ENCODE results near the gene HBA1. TPM values are rescaled to one million over a fixed set of nuclear protein-coding genes. Genes with fewer than 3 reads are reported as not detected.
A peak's percentile ranks its signal among the peaks of the same experiment; 100 is the strongest.
"Not testable (repeated sequence)": the region's sequence is repeated elsewhere in the genome, so short reads cannot be mapped to it uniquely, and the experiment has no call there.

HBA1 gene
- total RNA-seq, 1 donor from 2014 or later = not detected

DNA sequence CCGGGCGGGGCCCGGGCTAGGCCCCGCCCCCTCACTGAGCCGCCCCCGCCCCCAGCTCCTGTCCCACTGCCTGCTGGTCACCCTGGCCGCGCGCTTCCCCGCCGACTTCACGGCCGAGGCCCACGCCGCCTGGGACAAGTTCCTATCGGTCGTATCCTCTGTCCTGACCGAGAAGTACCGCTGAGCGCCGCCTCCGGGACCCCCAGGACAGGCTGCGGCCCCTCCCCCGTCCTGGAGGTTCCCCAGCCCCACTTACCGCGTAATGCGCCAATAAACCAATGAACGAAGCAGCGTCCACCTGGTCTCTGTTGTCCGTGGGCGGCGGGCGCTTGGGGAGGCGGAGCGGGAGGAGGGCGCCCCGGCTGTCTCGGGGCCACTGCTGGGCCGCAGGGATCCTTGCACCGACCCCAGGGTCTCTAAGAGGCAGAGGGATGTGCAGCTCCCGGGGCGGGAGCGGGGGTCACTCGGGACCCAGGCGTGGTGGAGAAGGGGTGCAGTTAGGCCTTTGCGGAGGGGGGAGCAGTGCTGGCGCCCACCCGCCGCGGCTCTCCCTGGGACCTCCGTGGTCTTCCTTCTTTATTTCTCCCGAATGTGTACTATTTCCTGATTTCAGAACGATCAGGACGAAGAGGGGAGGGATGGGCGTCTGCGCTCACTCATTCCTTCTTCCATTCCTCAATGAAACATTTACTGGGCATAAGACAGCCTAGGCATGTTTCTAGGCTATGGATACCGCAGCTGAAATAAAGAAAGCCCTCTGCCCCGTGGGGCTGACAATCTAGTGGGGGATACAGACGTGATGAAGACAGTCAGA, 22.1 kb upstream of the HBA1 start:
- peak overlapping the region; percentile 9 for H3K27ac Mint-ChIP-seq
- TF ChIP-seq, protein P1, sequence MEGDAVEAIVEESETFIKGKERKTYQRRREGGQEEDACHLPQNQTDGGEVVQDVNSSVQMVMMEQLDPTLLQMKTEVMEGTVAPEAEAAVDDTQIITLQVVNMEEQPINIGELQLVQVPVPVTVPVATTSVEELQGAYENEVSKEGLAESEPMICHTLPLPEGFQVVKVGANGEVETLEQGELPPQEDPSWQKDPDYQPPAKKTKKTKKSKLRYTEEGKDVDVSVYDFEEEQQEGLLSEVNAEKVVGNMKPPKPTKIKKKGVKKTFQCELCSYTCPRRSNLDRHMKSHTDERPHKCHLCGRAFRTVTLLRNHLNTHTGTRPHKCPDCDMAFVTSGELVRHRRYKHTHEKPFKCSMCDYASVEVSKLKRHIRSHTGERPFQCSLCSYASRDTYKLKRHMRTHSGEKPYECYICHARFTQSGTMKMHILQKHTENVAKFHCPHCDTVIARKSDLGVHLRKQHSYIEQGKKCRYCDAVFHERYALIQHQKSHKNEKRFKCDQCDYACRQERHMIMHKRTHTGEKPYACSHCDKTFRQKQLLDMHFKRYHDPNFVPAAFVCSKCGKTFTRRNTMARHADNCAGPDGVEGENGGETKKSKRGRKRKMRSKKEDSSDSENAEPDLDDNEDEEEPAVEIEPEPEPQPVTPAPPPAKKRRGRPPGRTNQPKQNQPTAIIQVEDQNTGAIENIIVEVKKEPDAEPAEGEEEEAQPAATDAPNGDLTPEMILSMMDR (IDR thresholded peaks at IDR 0.05; ENCODE audit: unreplicated experiment) = no peak
- DNase-seq (ENCODE audit: low spot score, unreplicated experiment) = no peak
- no peaks in the 10 kb centered on the region for H3K36me3 Mint-ChIP-seq (ENCODE audit: insufficient read depth)
- H3K27me3 Mint-ChIP-seq = peaks cover 64% of the 10 kb centered on the region
- H3K9me3 Mint-ChIP-seq (ENCODE audit: low read depth) = no peaks in the 10 kb centered on the region
- peak overlapping the region; percentile 50 for H3K4me3 Mint-ChIP-seq (ENCODE audit: low read depth)
- H3K4me1 Mint-ChIP-seq (ENCODE audit: low read depth) = peaks cover 3% of the 10 kb centered on the region

DNA sequence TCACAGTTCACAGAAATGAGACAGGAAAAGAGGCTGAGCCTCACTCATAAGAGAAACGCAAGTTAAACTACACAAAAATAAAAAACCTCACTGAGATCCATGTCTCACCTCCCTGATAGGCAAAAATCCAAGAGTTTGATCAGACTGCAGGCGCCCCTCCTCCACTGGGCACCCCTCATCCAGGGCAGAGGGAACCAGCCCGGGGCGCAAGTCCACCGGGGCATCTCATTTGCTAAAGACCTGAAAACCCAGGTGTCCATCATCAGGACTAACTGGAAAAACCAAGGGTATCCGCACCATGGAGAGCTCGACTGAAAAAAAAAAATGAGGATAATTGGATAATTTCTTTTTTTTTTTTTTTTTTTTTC, 21.5 kb upstream of the HBA1 start:
- H3K27me3 Mint-ChIP-seq = peaks cover 62% of the 10 kb centered on the region
- no peak for DNase-seq (ENCODE audit: low spot score, unreplicated experiment)
- TF ChIP-seq, protein P1 (IDR thresholded peaks at IDR 0.05; ENCODE audit: unreplicated experiment) = no peak
- peaks cover 3% of the 10 kb centered on the region for H3K4me1 Mint-ChIP-seq (ENCODE audit: low read depth)
- H3K27ac Mint-ChIP-seq = no peak overlapping the region
- H3K36me3 Mint-ChIP-seq (ENCODE audit: insufficient read depth) = no peaks in the 10 kb centered on the region
- peak overlapping the region; percentile 41 for H3K4me3 Mint-ChIP-seq (ENCODE audit: low read depth)
- no peaks in the 10 kb centered on the region for H3K9me3 Mint-ChIP-seq (ENCODE audit: low read depth)

DNA sequence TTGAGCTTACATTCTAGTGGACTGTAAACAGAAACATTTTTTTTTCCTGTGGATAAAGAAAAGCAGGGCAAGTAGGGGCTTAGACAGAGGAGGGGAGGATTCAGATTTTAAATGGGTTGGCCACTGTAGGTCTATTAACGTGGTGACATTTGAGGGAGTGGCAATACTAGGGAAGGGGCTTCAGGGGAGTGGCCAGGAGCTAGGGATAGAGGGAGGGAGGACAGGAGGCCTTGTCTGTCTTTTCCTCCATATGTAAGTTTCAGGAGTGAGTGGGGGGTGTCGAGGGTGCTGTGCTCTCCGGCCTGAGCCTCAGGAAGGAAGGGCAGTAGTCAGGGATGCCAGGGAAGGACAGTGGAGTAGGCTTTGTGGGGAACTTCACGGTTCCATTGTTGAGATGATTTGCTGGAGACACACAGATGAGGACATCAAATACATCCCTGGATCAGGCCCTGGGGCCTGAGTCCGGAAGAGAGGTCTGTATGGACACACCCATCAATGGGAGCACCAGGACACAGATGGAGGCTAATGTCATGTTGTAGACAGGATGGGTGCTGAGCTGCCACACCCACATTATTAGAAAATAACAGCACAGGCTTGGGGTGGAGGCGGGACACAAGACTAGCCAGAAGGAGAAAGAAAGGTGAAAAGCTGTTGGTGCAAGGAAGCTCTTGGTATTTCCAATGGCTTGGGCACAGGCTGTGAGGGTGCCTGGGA, 17.2 kb upstream of the HBA1 start:
- no peak for DNase-seq (ENCODE audit: low spot score, unreplicated experiment)
- Mint-ChIP-seq H3K36me3 (ENCODE audit: insufficient read depth) (no peaks in the 10 kb centered on the region), H3K9me3 (ENCODE audit: low read depth) (no peaks in the 10 kb centered on the region), H3K4me1 (ENCODE audit: low read depth) (peaks cover 3% of the 10 kb centered on the region), H3K27ac (no peak overlapping the region), H3K27me3 (peaks cover 57% of the 10 kb centered on the region), H3K4me3 (ENCODE audit: low read depth) (no peak overlapping the region)
- TF ChIP-seq, protein P1 (IDR thresholded peaks at IDR 0.05; ENCODE audit: unreplicated experiment) = no peak

DNA sequence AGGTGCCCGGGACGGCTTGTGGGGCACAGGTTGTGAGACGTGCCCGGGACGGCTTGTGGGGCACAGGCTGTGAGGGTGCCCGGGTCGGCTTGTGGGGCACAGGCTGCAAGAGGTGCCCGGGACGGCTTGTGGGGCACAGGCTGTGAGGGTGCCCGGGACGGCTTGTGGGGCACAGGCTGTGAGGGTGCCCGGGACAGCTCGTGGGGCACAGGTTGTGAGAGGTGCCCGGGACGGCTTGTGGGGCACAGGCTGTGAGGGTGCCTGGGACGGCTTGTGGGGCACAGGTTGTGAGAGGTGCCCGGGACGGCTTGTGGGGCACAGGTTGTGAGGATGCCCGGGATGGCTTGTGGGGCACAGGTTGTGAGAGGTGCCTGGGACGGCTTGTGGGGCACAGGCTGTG, 16.2 kb upstream of the HBA1 start:
- not testable (repeated sequence) for H3K4me1 Mint-ChIP-seq (ENCODE audit: low read depth)
- H3K27me3 Mint-ChIP-seq = peaks cover 52% of the 10 kb centered on the region

DNA sequence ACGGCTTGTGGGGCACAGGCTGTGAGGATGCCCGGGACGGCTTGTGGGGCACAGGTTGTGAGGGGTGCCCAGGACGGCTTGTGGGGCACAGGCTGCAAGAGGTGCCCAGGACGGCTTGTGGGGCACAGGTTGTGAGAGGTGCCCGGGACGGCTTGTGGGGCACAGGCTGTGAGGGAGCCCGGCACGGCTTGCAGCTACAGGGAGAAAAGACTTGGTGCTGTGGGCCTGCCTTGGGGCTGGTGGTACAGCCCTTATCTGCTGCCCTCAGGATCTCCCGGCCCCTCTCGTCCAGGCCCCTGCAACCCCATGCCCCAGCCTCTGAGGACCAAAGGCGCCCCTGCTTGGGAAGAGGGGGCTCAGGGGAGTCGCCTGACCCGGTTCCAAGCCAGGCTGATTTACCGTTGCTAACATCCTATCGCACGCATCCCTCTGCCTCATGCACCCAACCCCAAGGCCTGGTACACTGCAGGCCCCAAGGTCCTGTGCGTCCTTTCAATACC, 15.7 kb upstream of the HBA1 start:
- H3K9me3 Mint-ChIP-seq (ENCODE audit: low read depth) = no peaks in the 10 kb centered on the region
- TF ChIP-seq, protein P1 (IDR thresholded peaks at IDR 0.05; ENCODE audit: unreplicated experiment) = no peak
- H3K27ac Mint-ChIP-seq = no peak overlapping the region
- no peaks in the 10 kb centered on the region for H3K36me3 Mint-ChIP-seq (ENCODE audit: insufficient read depth)
- H3K27me3 Mint-ChIP-seq = peaks cover 53% of the 10 kb centered on the region
- no peaks in the 10 kb centered on the region for H3K4me1 Mint-ChIP-seq (ENCODE audit: low read depth)
- no peak overlapping the region for H3K4me3 Mint-ChIP-seq (ENCODE audit: low read depth)
- DNase-seq (ENCODE audit: low spot score, unreplicated experiment) = no peak

More for the DNA sequence above, 16.2 kb upstream of the HBA1 start:
- not testable (repeated sequence) for DNase-seq (ENCODE audit: low spot score, unreplicated experiment); H3K4me3 Mint-ChIP-seq (ENCODE audit: low read depth); H3K36me3 Mint-ChIP-seq (ENCODE audit: insufficient read depth); H3K9me3 Mint-ChIP-seq (ENCODE audit: low read depth); H3K27ac Mint-ChIP-seq

Measured in progenitor cell of endocrine pancreas (in vitro differentiated cells).